IMR-90 (cell line): ENCODE data around the gene DOCK1. TPM values are rescaled to one million over a fixed set of nuclear protein-coding genes. Genes with fewer than 3 reads are reported as not detected.

Source experiments
- ATAC-seq: fragments of 200-7000 bp; cut with Tn5 transposase; 2 replicates; pipeline ENCODE4 v1.9.1; 2020; ENCODE audit warnings: low read depth, mild to moderate bottlenecking, moderate library complexity
- BruUV-seq: library from RNA; stranded (reverse); fragments of 400-500 nt; replicated peaks from 2 replicates; lab custom pipeline; 2021; lab: Mats Ljungman, UMichigan
- CTCF ChIA-PET: fragments of 300-600 bp; formaldehyde crosslinking; extraction: SDS; loops from one replicate; lab custom pipeline; 2021; ENCODE audit warnings: antibody characterized with exemption; lab: Yijun Ruan, JAX
- POLR2A ChIA-PET: fragments of 300-600 bp; sonication (Branson Sonifier 250); formaldehyde crosslinking; loops from one replicate; lab custom pipeline; 2022; ENCODE audit warnings: antibody characterized with exemption; ENCODE audit not compliant: unreplicated experiment; lab: Charles Lee
- DNase-seq: peaks from one replicate; pipeline ENCODE4 v3.0.0; 2013
- H2AFZ ChIP-seq: replicated peaks from 2 replicates; pipeline ENCODE3; 2013; ENCODE audit warnings: low read length, mild to moderate bottlenecking; ENCODE audit not compliant: poor library complexity
- H2AK5ac ChIP-seq: 2 replicates; pipeline ENCODE4 v1.6.1; 2013; ENCODE audit warnings: low read depth, low read length, inconsistent platforms
- H2AK9ac ChIP-seq: replicated peaks from 2 replicates; pipeline ENCODE3; 2013; ENCODE audit warnings: mild to moderate bottlenecking, low read depth, low read length, moderate library complexity; ENCODE audit not compliant: poor library complexity
- H2BK120ac ChIP-seq: 2 replicates; pipeline ENCODE4 v1.6.1; 2013; ENCODE audit warnings: low read depth, low read length, inconsistent platforms
- H2BK15ac ChIP-seq: 3 replicates; pipeline ENCODE4 v1.6.1; 2013; ENCODE audit warnings: low read depth, low read length, inconsistent platforms
- H2BK20ac ChIP-seq: 2 replicates; pipeline ENCODE4 v1.6.1; 2013; ENCODE audit warnings: low read depth, mild to moderate bottlenecking, inconsistent platforms, low read length, moderate library complexity
- H2BK5ac ChIP-seq: 2 replicates; pipeline ENCODE4 v1.6.1; 2013; ENCODE audit warnings: mild to moderate bottlenecking, low read depth, low read length, inconsistent platforms; ENCODE audit not compliant: poor library complexity, severe bottlenecking
- H3K14ac ChIP-seq: replicated peaks from 2 replicates; pipeline ENCODE4 v1.6.1; 2013; ENCODE audit warnings: low read depth, low read length, inconsistent platforms
- H3K18ac ChIP-seq: 2 replicates; pipeline ENCODE4 v1.6.1; 2013; ENCODE audit warnings: low read depth, low read length, control low read depth
- H3K23ac ChIP-seq: 2 replicates; pipeline ENCODE4 v1.6.1; 2013; ENCODE audit warnings: low read depth, low read length, inconsistent platforms
- H3K27ac ChIP-seq: 2 replicates; pipeline ENCODE4 v1.5.1; 2013; ENCODE audit warnings: mild to moderate bottlenecking, control low read depth, low read length; ENCODE audit not compliant: insufficient read depth
- H3K27me3 ChIP-seq: 2 replicates; pipeline ENCODE4 v1.6.1; 2013; ENCODE audit warnings: low read length; ENCODE audit not compliant: control insufficient read depth, insufficient read depth
- H3K36me3 ChIP-seq: 2 replicates; pipeline ENCODE4 v1.6.1; 2013; ENCODE audit warnings: low read length, mixed read lengths; ENCODE audit not compliant: control insufficient read depth, insufficient read depth
- H3K4ac ChIP-seq: 2 replicates; pipeline ENCODE4 v1.6.1; 2013; ENCODE audit warnings: low read depth, low read length, inconsistent platforms
- H3K4me1 ChIP-seq: 2 replicates; pipeline ENCODE4 v1.6.1; 2013; ENCODE audit warnings: low read length, mixed read lengths; ENCODE audit not compliant: control insufficient read depth, insufficient read depth
- H3K4me2 ChIP-seq: 2 replicates; pipeline ENCODE4 v1.6.1; 2013; ENCODE audit warnings: low read depth, mild to moderate bottlenecking, control low read depth, low read length, moderate library complexity
- H3K4me3 ChIP-seq: 2 replicates; pipeline ENCODE4 v1.5.1; 2013; ENCODE audit warnings: low read depth, mild to moderate bottlenecking, control low read depth, low read length, moderate library complexity; ENCODE audit not compliant: insufficient read depth
- H3K56ac ChIP-seq: 2 replicates; pipeline ENCODE4 v1.6.1; 2013; ENCODE audit warnings: low read length, inconsistent platforms; ENCODE audit not compliant: insufficient read depth; ENCODE audit errors: extremely low read depth
- H3K79me1 ChIP-seq, 2 experiments: 2 replicates each; pipeline ENCODE4 v1.6.1; 2013; ENCODE audit warnings: low read length in 2 of 2, inconsistent platforms in 1 of 2, low read depth in 1 of 2
- H3K9ac ChIP-seq: 2 replicates; pipeline ENCODE4 v1.6.1; 2013; ENCODE audit warnings: low read depth, low read length, control low read depth
- H3K9me1 ChIP-seq: 2 replicates; pipeline ENCODE4 v1.6.1; 2013; ENCODE audit warnings: low read length, inconsistent platforms; ENCODE audit not compliant: insufficient read depth
- H3K9me3 ChIP-seq: 2 replicates; pipeline ENCODE4 v1.6.1; 2013; ENCODE audit warnings: low read length; ENCODE audit not compliant: control insufficient read depth, insufficient read depth
- H4K20me1 ChIP-seq: 2 replicates; pipeline ENCODE4 v1.6.1; 2013; ENCODE audit warnings: low read length, inconsistent platforms; ENCODE audit not compliant: insufficient read depth
- H4K5ac ChIP-seq: 2 replicates; pipeline ENCODE4 v1.6.1; 2013; ENCODE audit warnings: mild to moderate bottlenecking, low read depth, low read length, control low read depth
- H4K8ac ChIP-seq, 2 experiments: 2 replicates each; pipeline ENCODE4 v1.6.1; 2013; ENCODE audit warnings: low read depth in 2 of 2, low read length in 2 of 2, control low read depth in 1 of 2, inconsistent platforms in 1 of 2
- H4K91ac ChIP-seq: 2 replicates; pipeline ENCODE4 v1.6.1; 2013; ENCODE audit warnings: low read depth, low read length, inconsistent platforms; ENCODE audit not compliant: insufficient read depth
- MAZ ChIP-seq: IDR thresholded peaks from 2 replicates; pipeline ENCODE4 v1.6.1; 2012; ENCODE audit warnings: low read depth, mild to moderate bottlenecking, low read length, improper control_type of control experiment, moderate library complexity, borderline replicate concordance
- NFE2L2 ChIP-seq: fragments of 150-350 bp; IDR thresholded peaks from 2 replicates; pipeline ENCODE4 v1.6.1; 2016; ENCODE audit warnings: low read depth, mild to moderate bottlenecking, low read length
- RAD21 ChIP-seq: IDR thresholded peaks from 2 replicates; pipeline ENCODE4 v1.6.1; 2012; ENCODE audit warnings: low read length, improper control_type of control experiment
- WGBS, 2 experiments: methylation state at CpG; one replicate each; pipeline versions ENCODE4 v1.1.5 to v1.1.7; 2013; ENCODE audit warnings: missing lambda C conversion rate in 2 of 2; ENCODE audit not compliant: insufficient read length in 1 of 2; ENCODE audit errors: extremely low coverage in 2 of 2; 5-methylcytosine and 5-hydroxymethylcytosine counted together
- dilution Hi-C: fragments of 300-500 bp; cut with HindIII; formaldehyde crosslinking; loops from one replicate; pipeline ENCODE4 v1.14.3; 2018; ENCODE audit warnings: low sequenced_read_pairs; ENCODE audit not compliant: unreplicated experiment
- in situ Hi-C: fragments of 300-500 bp; cut with MboI; formaldehyde crosslinking; loops from 3 replicates; pipeline ENCODE4 v1.14.3; 2019; ENCODE audit warnings: low sequenced_read_pairs, inconsistent platforms, mixed read lengths
- intact Hi-C: fragments of 100-400 bp; cut with micrococcal nuclease; formaldehyde crosslinking; loops from 2 replicates; pipeline ENCODE4 v1.10.0; 2022
- polyA plus RNA-seq, 3 experiments: library from polyadenylated mRNA; depleted of rRNA; stranded (reverse); fragments of >200 nt; gene quantifications; 2 replicates each; pipeline ENCODE4 v1.2.3, GENCODE V29; 2012; ENCODE audit warnings: low replicate concordance in 1 of 3
- total RNA-seq: library from RNA; depleted of rRNA; stranded (reverse); fragments of >200 nt; gene quantifications from 2 replicates; pipeline ENCODE4 v1.2.3, GENCODE V29; 2012

Gene DOCK1
- total and polyA plus RNA-seq, 2 of the 4 experiments (the other 2 are of a cell fraction) = 28.2 to 71.0 TPM

GRCh38 chr10:126924180-126924914 lies 19.1 kb downstream of the DOCK1 start:
- peaks cover 17% of the 10 kb centered on the region for H3K9me1 ChIP-seq
- in situ Hi-C loops (no loop called here), dilution Hi-C loops (no loop called here), intact Hi-C loops (no loop called here)
- no peak overlapping the region for H3K4ac ChIP-seq
- no peaks in the 10 kb centered on the region for H3K9me3 ChIP-seq
- TF ChIP-seq RAD21 (no peak), MAZ (no peak), NFE2L2 (no peak)
- no peak overlapping the region for H4K5ac ChIP-seq
- H2BK5ac ChIP-seq = no peak overlapping the region
- ATAC-seq = no peak
- H3K4me2 ChIP-seq = no peak overlapping the region
- H3K36me3 ChIP-seq = peaks cover 26% of the 10 kb centered on the region
- no peak overlapping the region for H2AFZ ChIP-seq
- peaks cover 81% of the 10 kb centered on the region for H4K20me1 ChIP-seq
- H3K4me3 ChIP-seq = no peak overlapping the region
- H3K27me3 ChIP-seq = no peaks in the 10 kb centered on the region
- H2BK120ac ChIP-seq = no peak overlapping the region
- H3K4me1 ChIP-seq = peaks cover 5% of the 10 kb centered on the region
- no peak for DNase-seq
- no peak overlapping the region for H3K18ac ChIP-seq
- no peak overlapping the region for H2AK9ac ChIP-seq
- no peak overlapping the region; the same call in 1 of the 2 replicates for H3K14ac ChIP-seq
- no peak overlapping the region for H2AK5ac ChIP-seq
- ChIA-PET CTCF (no interaction called here), POLR2A (no interaction called here)
- H3K56ac ChIP-seq = no peak overlapping the region
- no TSS peak for BruUV-seq
- no peak overlapping the region for H4K8ac ChIP-seq
- H2BK20ac ChIP-seq = no peak overlapping the region
- no peak overlapping the region for H3K27ac ChIP-seq
- 0 out of 2 replicates have a peak overlapping the region, but pooled peaks have one; percentile 8 for H3K23ac ChIP-seq
- peaks cover 35 to 90% of the 10 kb centered on the region in 2 experiments for H3K79me1 ChIP-seq
- no peak overlapping the region for H4K91ac ChIP-seq
- no peak overlapping the region for H2BK15ac ChIP-seq
- no peak overlapping the region for H3K9ac ChIP-seq
- WGBS, 2 experiments = 68% methylated on average over 2 of the region's 6 CpGs; no CpG with 5 or more reads in 1 of the 2 experiments
